HG03066 (cell line): Measurements from ENCODE around the gene PTPN14.

ENCODE experiments used
- ATAC-seq: cut with Tn5 transposase; IDR thresholded peaks from one replicate; pipeline ENCODE4 v1.9.1; 2021; ENCODE audit warnings: low read depth; ENCODE audit not compliant: unreplicated experiment

PTPN14 gene

DNA sequence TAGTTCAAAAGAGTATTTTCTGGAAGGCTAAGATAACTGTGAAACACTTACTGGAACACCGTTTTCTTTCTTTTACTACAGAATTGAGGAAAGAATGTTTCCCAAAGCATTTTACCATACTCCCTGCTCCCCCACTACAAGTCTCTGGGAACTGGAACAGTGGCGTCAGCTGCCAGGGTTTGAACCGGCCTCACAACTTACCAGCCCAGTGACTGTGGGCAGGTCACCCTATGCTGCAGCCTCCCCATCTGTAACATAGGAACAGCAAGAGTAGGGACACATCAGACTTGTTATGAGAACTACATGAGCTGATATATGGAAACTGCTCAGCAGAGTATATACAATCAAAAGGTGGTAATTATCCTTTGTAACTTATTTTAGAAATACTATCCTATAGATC lies 91.5 kb downstream of the PTPN14 start:
- no peak for ATAC-seq

DNA sequence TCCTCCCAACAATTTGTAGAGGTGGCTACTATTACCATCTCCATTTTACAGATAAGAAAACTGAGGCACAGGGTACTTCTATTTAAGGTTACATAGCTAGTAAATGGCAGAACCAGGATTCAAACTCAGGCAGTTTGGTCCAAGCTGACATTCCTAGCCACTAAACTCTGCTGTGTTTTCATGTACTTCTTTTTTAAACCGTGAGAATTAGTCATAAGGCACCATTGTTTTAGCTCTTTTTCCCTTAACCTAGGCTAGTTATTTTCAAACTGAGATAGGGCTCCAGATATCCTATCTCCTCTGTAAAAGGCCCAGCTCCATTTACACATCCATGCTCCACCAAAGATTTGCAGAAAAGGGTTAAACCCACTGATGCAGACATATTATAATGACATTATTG lies 92.9 kb downstream of the PTPN14 start:
- no peak for ATAC-seq

DNA sequence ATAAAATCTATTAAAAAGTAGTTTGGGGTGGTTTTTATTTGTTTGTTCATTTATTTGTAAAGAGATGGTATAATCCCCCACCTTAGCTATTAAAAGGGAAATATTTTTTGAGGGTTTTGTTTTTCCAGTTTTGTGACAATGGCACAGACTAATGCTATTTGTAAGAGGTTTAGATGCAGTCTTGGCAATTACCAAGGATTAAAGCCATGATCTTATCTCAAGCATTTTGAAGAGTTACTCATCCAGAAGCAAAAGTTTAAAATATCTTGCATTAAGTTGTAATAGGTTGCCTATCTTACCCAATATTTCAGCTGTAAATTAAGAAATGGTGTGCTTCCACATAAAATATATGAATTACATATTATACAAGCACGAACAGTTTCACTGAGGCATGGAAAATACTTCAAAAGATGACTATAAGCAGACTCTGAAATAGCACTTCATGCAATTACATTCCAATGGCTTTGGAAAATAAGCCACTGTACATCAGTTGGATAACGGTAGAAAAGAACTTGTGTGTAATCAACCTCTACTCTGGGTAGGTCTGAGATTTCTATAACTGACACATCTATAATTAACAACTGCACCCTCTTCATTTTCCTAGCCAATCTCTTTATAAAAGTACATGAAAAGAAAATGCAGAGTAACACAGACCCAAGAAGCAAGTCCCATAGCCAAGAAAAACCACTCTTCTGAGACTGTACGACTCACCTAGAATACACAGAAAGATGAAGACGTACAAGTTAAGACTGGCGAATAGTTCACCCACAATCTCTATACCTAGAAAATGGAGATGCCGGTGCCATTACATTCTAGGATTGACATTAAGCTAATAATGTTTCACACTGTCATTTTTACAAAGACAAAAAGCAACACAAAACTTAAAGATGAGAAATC lies 95.2 kb downstream of the PTPN14 start:
- ATAC-seq = no peak

DNA sequence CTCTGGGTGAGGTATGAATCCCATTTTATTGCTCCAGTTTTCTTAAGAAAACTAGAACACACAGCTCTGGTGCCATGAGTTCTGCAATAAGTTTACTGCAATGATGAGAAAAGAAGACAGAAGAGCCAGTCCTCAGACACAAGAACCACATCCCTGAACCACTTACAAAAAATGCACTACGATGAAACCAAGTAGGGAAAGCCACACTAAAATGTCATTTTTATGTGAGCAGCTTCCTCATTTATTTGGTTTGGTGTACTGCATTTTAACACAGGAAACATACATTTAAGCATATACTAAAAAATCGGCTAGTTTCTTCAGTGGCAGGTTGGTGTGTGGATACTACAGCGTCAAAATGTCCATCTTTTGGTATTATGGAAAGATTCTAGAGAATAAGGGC lies 95.9 kb downstream of the PTPN14 start:
- no peak for ATAC-seq

DNA sequence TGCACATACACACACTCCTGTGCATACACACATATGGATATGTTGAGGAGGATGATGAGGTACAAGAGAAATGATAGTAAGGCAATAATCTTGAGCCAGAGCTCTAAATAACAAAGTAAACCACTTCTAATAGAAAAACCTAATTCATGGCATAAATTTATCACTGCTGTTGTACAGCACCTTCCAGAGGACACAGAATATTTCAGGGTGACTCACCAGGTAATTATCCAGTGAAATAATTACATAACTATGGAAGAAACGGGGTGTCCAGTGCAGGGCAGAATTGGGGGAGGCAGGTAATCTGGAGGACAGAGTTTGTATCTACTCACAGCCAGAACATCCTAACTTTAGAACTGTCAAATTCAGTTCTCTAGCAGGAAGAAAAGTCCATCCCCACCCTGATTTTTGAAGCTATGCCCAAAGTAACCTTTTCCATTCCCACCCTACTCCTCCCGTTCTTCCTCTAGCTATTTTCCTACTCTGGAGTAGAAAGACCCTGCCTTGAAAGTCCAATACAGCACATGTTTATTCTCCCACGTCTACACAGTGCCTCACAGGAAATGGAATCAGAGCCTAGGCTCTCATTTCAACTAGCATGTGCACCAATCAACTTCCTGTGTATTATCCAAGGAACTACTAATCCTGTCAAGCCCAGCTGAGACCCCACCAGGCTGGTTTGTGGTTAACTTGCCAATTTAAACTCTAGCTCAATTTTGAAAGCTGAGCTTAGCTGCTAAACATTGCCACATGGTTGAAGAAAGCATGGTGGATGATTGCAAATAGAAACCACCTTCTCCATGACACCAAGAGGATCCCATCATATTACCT lies 96.6 kb downstream of the PTPN14 start:
- ATAC-seq = no peak

DNA sequence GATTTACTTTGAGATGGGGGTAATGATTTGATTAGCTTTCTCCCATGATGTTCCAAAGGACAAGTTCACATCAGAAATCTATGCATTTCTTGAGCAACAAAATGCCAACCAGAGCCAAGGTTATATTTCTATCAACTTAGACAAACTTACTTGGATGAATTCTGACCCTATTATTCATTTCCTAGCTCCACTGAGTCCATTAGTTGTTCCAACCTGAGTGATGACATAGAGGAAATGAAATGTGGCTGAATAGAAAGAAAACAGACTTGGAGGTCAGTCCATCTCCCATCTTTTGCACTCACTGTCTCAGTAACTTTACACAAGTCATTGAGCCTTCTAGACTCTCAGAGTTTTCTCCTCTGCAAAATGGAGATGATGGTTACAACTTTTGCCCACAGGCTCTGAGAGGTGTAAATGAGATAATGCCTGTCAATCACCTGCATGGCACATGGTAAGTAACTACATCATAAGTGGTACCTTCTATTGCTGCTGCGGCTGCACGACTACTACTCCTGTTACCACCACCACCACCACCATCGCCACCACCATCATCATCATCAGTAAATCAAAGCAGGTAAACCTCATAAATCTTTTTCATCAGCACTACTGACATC lies 98.2 kb downstream of the PTPN14 start:
- no peak for ATAC-seq

DNA sequence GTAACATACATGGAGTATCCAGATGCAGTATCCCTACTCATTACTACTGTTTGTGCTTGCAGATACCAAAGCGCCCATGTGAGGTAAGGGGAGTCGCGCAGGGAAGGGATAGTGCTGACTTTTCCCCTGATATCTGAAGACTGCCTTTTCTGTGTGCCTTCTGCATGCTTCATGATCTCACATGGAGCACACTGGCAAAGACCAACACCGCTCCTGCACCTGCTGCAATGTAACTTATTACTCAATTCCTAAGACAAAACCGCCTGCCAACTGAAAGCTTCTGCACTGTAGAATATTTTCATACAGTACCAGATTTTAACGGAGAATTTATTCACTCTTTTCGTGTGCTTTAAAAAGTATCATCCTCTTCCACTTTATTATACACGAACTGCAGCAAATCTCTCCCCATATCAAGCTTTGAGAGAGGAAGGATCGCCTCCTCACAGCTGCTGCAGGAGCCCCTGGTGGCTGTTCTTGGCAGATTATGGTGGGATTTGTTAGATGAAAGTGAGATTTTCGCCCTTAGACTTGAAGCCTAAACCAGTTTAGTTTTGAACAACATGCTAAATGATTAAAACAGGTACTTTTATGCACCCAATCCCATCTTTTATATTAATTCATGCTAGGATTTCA lies 99.1 kb downstream of the PTPN14 start:
- no peak for ATAC-seq

DNA sequence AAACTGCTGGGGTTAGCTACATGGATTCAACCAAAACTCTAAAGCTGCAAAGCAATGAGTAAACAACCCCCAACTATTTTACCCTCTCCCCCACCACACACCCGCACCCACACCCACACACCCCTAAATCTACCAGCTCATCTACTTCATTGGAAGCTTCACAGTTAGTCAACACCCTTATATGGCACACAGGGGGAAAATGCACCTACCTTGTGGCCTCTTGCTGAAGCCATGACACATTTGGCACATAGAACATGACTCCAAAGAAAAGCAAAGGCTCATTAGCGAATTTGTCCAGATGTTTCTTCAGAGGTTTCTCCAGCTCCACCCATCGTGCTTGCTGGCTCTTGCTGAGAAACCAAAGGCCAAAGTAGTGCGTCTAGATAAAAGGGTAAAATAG lies 99.8 kb downstream of the PTPN14 start:
- no peak for ATAC-seq

DNA sequence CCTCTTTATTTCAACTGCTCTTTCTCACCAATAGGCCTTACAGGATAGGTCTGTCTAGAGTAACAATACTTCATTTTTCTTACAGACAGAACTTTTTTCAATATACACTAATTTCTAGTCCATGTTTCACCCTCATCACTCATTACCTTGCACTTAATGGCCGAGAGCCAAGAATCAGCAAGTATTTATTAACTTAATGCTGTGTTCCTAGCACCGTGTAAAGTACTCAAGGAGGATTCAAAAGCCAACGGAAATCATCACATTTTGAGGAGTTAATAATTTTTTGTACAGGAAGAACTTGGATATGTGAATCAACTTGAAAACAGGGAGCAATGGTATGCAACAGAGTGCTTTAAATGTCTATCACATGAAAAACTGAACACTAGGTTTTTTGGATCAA lies 102.0 kb downstream of the PTPN14 start:
- ATAC-seq = no peak

DNA sequence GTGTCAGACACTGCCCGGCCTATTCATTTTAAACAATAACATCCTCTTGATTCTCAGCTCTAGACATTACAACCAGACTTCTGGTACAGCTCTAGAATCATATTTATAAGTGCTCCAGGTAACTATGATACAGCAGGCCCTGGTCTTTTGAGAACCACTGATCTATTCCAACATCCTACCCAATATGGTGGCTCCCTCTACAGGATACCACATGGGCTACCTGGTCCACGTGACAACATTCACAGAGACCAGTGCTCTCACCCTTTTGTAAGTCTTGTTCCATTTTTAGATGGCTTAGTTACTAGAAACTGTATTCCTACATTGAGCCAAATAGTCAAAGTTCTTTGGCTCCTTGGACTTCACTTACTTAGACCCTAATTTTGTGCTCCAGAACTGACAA lies 102.9 kb downstream of the PTPN14 start:
- ATAC-seq = no peak

DNA sequence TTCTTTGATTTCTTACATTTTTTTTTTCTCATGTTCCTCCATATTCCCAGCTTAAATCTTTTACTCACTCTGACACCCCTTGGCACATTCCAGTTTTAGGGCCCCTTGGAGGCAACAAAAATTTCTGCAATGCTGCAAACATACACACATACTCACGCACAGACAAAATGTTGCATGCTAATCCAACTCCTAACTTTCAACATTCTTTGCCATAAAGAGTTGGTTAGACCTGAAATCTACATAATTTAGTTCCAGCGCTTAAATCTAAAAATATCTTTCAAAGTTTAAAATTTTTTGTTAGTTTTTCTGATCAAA lies 103.9 kb downstream of the PTPN14 start:
- no peak for ATAC-seq

DNA sequence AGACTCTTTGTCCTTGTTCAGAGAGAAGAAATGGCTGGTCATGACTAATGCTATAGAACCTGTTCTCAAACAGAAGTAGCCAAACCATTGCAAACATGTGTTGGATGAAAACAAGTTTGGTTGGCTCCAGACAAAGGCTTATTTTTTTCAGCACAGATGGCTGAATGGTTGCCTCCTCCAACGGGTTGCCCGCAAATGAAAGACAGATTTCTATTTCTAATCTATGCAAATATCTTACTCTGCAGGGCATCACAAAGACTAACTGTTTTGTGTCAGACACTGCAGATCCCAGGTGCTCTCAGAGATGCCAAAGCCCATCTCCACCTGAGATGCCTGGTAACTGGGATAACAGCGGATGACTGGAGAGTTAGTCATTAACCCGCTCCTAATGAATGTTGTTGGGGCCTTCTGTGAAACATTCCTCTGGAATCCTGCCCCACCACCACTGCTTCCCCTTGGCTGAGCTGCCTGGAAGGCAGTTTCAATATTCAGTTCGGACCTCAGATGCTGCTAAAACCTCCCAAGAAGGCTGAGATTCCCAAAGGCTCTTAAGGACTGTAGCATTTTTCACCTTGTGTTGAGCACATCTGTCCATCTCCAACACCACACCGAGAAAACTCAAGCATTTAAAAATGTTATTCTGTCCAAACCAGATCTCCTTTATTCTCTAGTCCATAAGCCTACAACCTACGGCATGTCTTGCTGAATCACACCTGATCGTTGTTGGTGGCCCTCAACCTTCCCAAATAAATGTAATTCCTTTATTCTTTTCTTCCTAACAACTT lies 104.4 kb downstream of the PTPN14 start:
- no peak for ATAC-seq

DNA sequence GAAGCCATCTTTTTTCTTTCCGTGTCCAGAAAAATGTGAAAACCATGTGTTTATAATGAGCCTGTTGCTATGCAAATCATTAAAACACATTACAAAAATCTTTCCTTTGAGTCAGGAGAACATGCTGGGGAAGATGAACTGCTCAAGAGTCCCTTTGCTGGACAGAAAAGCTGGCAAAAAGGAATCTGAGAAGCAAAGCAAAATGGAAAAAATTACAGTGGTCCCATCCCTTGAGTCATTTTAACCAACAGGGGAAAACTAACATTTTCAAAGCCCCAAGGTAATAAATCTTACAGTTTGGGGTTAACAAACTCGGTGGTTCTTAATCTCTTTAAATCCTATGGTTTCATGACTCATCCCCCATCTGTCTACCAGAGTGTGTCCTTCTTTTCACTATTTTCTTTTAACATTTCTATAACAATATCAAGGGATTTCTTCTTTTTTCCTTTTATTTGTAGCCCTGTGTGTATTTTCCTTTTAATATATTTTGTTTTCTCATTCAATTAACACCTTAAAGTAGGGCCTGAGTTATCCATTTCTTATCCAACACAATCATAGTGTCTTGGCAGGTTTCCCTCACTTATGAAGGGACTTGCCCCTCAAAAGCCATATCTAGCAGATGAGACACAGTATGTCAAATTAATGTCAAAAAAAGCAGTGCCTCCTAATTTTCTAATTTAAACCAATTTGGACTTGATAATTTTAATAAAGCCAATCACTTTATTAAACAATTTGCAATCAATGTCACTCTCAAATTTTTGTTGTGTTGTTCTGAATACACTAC lies 105.4 kb downstream of the PTPN14 start:
- no peak for ATAC-seq

DNA sequence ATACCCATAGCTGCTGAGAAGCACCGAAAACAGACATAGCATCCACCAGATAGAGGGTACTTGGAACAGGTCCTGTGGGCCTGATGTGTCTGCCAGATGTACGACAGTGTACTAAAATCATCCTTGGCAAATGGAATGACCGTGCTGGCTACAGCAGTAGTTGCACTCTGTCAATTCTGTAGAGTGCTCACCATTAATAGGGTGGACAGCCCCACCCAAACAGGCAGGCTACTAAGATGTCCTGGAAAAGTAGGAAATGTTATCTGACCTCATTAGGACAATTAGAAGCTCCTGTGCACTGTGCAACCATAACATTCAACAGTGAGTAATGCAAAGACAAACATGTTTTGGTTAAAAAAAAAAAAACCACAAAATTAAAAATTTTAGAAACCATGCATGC lies 106.2 kb downstream of the PTPN14 start:
- ATAC-seq = no peak

DNA sequence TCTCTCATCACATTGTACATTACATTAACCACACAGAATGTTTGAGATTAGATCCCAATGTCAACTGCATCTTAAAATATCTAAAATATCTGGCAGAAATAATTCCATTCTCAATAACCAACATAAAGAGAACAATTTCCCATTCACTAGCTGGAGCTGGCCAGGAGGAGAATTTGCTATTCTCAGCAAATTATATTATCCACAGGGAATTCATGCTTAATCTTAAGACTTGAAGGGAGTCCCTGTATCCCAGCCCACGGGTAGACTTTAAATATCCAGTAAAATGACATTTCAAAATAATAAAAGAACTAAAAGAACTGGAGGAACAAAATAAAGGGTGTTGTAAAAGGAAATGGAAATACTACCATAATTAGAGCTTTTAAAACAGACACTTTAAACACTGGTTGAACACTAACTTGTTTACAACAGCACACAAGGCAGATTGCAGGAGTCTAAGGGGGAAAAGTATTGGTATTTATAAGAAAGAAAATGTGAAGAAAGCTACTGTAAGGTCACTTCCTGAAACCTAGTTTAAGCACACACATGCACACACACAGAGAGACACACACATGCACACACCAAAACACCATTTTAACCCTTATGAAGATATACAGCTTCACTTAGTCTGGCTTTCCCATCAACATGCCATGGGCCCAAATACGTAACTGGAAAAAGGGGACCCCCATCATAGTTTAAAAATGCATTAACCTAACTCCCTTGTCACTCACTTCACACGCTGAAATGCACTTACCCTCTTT lies 107.0 kb downstream of the PTPN14 start:
- no peak for ATAC-seq

DNA sequence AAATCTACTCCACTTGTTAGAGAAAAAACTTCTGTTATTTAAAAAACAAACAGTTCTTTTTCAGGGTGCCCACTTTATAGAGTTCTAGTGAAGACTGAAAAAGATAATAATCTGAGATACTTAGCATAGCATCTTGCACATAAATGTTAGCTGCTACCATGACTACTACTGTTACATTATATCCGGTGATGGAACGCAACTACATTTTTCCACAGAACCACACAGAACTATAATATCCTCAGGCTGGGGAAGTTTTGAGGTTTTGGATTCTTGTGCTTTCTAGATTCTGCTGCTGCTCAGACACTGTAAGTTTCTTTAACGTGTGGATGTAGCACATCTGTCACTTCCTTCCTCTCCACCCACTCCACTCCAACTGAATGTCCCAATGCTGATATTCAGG lies 110.3 kb downstream of the PTPN14 start:
- ATAC-seq = no peak

DNA sequence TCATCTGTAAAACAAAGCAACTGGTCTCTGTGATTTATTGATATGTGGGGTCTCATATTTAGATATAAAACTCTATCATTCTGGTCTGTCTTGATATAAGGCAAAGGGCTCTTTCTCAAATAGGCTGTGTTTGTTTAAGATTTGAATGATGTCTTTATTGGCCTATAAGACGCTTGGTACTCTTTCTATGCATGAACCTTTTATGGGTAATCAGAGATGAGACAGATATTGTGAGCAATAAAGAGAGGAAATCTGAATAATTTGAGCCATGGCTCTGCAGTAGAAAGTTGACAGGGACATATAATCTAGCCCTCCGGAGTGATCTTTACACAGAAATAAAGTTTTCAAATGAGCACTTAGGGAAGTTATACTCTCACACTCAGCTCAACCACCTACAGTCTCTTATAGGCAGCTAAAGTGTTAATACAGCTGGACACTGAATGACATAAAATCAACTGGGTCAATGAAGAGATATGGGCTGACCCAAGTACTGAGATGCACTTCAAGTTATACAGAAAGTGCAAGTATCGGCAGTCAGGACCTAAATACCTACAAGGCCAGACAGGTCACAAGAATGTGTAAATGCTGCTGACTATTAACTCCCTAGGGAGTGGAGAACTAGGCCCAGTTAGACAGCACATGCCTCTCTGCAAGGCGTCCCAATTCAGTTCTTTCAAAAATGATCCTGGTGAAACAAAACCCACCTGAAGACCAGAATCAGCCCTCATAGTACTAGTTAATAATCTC lies 111.0 kb downstream of the PTPN14 start:
- ATAC-seq = no peak
